T-helper 1 cell (primary cell): ENCODE measurements around the gene PRKG1.

Experiments
- DNase-seq, 5 donors: peaks; one replicate each; pipeline ENCODE4 v3.0.0-alpha.2; 2012 to 2020

Gene PRKG1

GRCh38 chr10:52099026-52099600, 1024.8 kb downstream of the PRKG1 start:
- no peak for DNase-seq

- no peak for DNase-seq
Observed at GRCh38 chr10:52100011-52100547, 1025.8 kb downstream of the PRKG1 start.

DNA sequence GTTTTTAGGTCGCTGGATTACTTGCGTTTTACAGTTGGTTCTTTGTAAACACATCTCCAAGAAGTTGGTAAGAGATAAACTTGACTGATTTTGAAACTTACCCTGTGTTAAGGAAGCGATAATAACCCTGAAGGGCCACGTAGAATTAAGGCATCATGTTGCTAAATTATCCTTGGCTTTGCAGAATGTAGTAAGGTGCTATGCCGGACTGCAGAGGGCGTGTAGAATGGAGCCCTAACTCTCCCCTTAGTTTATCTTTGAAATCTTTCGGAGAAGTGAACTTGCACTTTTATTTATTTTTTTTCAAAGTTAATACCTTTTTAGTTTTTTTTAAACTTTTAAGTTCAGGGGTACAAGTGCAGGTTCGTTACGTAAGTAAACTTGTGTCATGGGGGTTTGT, 1031.0 kb downstream of the PRKG1 start:
- DNase-seq, result no peak

DNA sequence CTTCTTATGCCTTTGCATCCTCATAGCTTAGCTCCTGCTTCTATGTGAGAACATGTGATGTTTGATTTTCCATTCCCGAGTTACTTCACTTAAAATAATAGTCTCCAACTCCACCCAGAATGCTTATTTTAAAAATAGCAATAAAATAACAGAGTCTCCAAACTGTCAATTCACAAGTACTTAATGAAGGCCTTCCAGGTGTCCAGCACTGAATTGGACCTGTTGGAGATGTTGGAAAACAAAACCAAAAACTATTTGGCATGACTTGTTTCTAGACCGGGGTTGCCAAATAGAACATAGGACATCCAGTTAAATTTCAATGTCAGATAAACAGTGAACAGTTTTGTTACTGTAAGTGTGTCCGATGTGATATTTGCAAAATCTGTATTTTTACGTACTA, 1031.7 kb downstream of the PRKG1 start:
- DNase-seq, result no peak

- no peak for DNase-seq
Observed at GRCh38 chr10:52106899-52107298, 1032.6 kb downstream of the PRKG1 start.

- DNase-seq, result no peak
Observed at GRCh38 chr10:52108236-52108635, 1033.9 kb downstream of the PRKG1 start.

DNA sequence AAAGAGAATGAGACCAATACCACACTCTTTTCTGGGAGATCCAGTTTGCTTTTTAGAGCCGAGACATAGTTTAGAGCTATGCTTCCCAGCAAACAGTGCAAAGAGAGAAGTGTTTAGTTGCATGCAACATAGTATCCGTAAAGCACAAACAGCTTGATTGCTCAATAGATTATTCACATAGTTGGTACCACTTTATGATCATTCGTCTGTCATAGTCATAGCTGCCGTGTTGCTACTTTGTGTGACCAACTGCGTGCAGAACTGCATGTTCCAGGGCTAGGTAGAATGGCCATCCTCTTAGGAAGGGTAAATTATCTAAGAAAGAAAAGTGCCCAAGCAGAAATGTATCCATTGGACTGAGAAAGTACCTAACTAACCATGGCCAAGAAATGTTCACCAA, 1036.3 kb downstream of the PRKG1 start:
- no peak for DNase-seq

DNA sequence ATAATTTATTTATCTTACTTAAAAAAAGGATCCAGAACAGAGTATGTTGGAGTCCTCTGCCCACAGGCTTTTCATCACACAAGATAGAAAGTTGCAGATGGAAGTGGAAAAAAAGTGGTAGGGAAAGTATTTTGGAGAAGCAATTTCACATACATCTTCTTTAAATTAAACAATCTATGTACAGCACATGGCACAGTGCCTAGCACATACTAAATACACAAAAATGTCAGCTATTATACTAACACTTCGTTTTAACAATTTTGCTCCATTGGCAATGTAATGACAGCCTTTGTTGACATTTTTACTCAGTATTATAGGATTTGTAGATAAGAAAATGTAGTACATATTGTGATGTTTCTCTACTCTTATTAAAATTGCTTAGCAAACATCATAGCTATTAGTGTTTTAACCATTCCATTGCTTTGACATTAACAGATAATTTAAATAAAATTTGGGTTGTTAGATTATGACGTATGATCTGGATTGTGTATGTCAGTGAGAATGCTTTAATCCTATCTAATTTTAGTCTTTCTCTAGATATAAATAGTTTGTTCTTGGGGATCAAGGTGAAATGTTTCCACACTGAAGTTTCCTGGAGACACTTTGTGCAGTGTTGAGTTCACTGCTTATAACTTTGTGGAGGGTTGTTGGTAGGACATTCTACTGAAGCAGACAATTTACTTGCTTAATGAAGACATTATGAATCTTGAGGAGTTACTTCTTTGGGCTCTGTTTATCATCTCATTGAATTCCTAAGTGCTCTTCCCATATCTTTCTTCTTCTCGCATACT, 1037.0 kb downstream of the PRKG1 start:
- no peak for DNase-seq

DNA sequence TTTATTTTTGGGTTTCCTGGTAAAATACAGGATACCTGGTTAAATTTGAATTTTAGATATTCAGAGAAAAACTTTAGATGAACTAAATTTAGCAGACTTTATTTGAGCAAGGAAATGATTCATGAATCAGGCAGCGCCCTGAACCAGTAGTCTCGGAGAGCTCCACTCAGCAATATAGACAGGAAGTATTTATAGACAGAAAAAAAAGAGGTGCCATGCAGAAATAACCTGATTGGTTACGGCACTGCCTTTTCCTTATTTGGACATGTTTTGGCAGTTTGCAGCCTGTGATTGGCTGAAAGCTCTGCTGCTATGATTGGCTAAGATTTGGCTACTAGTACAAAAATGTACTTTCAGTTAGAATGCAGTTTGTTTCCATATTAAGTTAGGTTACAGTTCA, 1041.5 kb downstream of the PRKG1 start:
- no peak for DNase-seq

GRCh38 chr10:52119507-52119906, 1045.2 kb downstream of the PRKG1 start:
- DNase-seq, result no peak

DNA sequence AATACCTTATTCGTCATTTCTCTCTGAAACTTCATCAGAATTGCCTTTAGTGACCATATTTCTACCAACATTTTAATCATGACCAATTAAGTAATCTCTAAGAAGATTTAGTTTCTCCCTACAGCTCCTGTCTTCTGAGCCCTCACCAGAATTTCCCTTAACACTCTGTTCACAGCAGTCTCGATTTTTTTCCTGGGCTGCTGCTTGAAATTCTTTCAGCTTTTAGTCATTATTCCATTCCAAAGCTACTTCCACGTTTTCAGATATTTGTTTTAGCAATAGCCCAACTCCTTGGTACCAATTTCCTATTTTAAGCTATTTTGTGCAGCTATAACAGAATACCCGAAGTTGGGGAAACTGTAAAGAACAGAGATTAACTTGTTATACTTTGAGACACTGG, 1047.4 kb downstream of the PRKG1 start:
- DNase-seq, result no peak

- DNase-seq, result no peak
Observed at GRCh38 chr10:52128056-52128683, 1053.9 kb downstream of the PRKG1 start.

GRCh38 chr10:52129410-52130178, 1055.3 kb downstream of the PRKG1 start:
- no peak for DNase-seq

DNA sequence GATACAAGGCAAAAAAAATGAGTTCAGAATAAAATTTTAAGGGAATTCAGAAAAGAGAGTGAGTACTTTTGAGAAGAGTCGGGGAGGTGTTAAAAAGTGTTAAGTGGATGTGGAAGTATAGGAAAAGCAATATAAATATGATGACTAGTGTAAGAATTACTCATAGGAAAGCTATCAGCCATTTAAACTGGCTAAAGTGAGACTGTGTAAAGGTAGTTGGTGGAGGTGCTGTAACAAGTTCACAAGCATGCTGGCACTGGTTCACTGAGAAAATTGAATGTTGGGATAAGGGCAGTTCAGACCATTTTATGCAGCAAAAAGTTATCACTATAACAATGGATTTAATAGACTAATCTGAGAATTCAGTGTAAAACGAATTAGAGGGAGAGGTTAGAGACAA, 1060.8 kb downstream of the PRKG1 start:
- no peak for DNase-seq

GRCh38 chr10:52136921-52137320, 1062.6 kb downstream of the PRKG1 start:
- DNase-seq, result no peak

DNA sequence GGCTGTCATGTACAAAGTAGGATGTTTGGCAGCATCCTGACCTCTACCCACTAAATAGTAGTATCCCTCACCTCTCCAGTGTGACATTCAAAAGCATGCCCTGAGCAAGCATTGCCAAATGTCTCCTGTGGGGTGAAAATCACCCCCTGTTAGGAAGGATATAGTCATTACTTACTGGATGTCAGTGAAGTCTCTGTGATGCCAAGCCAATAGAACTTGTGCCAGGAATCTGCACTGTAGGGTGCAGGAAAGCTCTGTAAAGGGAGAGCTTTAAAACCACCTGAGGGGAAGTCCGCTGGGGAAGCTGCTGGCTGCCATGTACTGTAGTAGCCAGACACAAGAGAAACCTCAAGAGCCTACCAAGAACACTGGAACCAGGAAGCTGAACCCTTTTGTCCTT, 1069.1 kb downstream of the PRKG1 start:
- DNase-seq, result no peak

DNA sequence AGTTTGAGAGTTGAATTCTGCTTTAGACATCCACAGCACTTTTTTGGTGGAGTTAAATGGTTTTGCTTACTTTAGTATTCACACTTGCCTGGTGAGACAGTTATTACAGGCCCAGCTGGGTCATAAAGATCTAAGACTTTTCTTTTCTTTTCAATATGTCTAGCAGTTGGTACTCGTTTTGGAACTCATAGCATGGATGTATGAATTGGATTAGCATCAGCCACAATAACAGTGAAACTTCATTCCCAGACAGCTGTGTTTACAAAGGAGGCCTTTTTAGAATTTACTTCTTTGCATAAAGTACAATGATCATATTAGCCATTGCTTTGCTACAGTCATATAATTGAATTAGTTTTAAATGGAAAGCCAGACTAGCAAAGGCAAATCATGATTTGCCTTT, 1071.3 kb downstream of the PRKG1 start:
- no peak for DNase-seq

GRCh38 chr10:52146766-52147165, 1072.5 kb downstream of the PRKG1 start:
- no peak for DNase-seq

DNA sequence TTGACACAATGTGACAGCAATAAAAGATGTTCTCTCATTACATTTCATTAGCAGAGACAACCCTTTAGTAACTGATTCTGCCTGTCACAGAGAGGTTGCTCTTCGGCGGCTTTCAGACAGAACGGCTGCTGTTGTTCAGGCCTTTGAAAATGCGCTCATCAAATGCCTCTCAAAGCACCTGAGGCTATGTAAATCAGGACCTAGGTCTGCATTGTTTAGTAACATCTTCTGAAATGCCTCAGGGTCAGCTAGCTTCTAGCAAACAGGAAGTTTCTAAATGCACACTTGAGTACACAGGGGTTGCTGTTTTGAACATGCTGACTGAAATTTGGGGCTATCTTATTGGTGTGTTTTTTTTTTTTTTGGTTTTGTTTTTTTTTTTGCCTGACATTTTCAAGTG, 1096.5 kb downstream of the PRKG1 start:
- no peak for DNase-seq

DNA sequence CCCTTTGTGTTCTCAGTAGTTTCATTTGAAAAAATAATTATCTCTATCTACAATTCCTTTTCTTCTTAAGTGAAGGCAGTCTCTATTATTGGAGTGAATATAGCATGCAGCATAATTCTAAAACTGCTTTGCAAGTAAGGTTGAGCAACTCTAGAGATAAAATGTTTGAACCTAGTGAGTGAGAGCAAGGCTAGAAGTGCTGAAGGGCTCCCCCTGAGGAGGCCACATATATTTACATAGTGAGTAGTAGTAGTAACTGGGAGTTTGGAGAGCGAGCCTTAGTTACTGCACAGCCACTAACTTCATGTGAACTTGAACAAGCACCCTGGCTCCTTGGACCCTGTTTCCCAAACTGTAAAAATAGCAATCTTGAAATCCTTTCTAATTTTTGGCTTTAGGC, 1098.3 kb downstream of the PRKG1 start:
- DNase-seq, result no peak

DNA sequence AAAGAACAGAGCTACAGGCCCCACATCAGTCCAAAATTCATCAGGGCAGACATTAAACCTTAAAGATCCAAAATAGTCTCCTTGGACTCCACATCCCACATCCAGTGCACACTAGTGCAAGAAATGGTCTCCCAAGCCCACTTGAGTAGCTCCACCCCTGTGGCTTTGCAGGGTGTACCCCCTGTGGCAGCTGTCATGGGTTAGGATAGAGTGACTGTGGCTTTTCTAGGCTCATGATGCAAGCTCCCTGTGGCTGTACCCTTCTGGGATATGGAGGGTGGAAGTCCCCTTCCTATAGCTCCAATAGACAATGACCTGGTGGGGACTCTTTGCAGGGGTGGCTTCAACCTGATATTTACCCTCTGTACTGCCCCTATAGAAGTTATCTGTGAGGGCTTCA, 1111.0 kb downstream of the PRKG1 start:
- DNase-seq, result no peak

DNA sequence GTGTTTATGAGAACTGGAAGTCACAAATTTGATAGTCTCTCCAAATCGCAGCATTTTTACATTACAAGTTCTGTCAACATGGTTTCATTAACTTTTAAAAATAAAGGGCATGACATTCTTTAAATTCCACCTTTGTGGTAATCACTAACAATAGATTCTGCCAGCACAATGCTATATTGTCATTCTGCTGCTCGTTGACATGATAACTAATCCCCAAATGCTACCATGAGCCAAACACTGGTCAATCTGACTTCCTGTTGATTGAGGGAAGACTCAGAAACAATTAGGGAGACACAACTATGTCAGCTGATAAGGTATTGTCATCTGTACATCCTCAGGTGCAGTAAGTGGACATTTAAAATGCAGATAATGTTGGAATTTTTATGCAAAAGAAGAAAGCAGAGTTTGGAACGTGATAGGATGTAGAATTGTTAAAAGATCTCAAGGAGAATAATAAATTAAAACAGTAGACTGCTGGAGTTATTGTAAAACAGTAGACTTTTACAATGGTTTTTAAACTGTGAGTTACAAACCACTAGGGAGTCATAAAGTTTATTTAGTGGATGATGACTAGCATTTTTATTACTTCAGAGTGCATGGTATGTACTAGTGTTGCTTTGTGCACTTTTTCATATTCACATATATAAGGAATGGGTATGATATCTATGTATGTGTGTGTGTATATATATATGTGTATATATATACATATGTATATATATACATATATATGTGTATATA, 1113.4 kb downstream of the PRKG1 start:
- DNase-seq, result no peak

DNA sequence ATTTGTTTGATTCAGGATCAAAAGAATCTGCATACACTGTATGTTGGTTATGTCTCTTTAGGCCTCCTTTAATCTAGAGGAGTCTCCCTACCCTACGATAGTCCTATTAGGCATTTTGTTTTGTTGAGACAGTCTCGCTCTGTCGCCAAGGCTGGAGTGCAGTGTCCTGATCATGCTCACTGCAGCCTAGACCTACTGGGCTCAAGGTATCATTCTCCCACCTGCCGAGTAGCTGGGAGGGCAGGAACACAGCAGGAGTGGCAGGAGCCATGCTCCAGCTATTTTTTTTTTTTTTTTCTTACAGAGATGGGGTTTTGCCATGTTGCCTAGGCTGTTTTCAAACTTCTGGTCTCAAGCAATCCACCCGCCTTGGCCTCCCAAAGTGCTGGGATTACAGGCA, 1116.8 kb downstream of the PRKG1 start:
- no peak for DNase-seq
